Stimulated activated CD4-positive, alpha-beta T cell treated with anti-CD3 and anti-CD28 coated beads, TNF-alpha, amount 100 ng/mL, for 4 hours (primary cell): ENCODE measurements around the gene TLX3.

Source experiments
- DNase-seq, 3 experiments: peaks; one replicate each; pipeline ENCODE4 v3.0.0-alpha.2; 2020; ENCODE audit warnings: low read depth in 3 of 3

TLX3 gene

DNA sequence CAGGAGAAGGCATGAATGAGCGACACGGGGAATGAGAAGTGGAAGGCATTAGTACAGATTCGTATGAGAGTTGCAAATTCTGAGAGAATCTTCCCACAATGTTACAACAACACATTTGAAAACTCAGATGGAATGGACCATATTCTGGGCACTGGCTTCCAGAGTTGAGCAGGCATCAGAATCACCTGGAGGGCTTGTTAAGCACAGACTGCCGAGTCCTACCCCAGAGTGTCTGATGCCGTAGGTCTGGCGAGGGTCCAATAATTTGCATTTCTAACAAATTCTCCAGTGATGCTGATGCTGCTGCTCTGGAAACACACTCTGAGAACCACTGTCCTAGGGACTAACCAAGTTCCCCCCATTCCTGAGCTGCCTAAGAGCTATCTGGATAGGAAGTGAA, 2.9 kb upstream of the TLX3 start:
- DNase-seq = no peak

DNA sequence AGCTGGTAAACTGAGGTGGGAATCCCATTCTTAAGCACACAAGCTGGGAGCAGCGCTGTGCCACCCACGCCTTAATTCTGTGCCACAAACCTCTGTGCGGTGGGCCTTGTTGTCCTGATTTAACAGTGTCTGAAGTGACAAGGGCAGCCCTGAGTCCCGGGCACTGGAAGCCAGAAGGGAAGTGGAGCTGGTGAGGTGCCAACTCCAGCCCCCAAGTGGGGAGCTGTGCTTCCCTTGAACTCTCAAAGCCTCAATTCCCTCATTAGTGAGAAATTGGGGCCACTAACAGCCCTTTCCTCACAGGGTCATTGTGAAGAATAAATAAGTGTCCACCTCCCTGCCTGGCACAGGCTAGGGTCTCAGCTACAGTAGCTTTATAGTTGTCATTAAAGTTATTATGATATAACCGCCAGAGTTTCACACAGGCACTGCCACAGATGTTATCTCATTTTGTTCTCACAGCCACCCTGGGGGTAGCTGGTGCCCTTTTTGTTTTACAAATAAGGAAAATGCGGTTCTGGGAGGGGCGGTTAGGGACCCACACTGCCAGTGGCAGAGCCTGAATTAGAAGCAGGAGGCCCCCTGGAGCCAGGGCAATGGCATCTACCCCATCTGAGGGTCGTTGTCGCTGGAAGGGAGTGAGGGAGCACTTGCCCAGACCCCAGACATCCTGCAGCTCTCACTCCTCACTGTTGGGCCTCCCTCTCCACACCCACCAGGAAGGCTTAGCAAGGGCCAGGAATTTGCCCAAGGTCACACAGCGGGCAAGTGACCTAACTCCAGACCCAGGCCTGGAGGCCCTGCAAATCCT, 2.1 kb upstream of the TLX3 start:
- no peak for DNase-seq

DNA sequence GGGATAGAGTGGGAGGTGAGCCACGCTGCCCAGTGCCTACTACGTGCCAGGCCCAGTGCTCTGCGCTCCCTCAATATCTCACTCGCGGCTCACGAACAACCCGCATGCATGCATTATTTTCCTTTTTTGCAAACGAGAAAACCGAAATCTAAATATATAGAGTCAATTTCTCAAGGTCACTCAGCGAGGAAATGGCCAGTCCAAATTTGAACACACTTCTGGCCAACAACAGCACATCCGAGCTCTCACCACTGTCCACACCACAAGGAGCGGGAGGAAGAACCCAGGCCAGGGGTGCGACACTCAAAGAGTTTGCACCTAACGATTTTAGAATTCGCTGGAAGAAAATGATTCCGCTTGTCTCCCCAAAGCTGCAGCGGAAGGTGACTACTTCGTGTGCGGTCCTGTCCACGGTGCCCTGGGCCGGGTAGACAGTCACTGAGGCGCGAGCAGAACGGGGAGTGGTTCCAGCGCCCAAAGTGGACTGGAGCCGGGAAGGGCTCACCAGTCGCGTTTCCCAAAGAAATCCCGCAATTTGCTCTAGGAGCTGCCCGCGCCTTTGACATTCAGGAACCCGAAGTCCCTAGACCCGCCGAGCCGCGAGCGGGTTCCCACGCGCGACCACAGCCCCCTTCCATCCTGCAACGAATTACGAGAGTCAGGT, 1.1 kb upstream of the TLX3 start:
- no peak for DNase-seq

DNA sequence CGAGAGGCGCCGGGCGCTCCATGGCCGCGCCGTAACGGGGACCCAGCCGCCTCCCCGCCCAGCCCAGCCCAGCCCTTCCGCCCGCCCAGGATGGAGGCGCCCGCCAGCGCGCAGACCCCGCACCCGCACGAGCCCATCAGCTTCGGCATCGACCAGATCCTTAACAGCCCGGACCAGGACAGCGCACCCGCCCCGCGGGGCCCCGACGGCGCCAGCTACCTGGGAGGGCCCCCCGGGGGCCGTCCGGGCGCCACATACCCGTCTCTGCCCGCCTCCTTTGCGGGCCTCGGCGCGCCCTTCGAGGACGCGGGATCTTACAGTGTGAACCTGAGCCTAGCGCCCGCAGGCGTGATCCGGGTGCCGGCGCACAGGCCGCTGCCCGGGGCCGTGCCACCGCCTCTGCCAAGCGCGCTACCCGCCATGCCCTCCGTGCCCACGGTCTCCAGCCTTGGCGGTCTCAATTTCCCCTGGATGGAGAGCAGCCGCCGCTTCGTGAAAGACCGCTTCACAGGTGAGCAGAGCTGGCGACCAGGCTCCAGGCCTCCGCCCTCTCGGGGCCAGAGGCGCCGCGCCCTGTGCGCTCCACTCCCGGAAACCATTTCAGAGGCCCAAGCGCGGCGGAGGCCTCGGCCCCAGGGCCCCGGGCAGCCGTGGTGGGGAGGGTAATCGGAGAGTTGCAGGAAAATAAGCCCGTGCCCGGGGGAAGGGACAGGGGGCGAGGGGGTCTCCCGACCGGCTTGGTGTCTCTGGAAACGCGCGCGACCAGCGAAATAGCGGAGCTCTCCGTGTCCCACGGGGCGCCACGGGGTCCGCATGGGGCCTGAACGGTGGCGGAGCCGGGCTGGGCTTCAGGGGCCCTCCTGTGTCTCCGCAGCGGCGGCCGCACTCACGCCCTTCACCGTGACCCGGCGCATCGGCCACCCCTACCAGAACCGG, 496 bp downstream of the TLX3 start:
- DNase-seq = no peak

DNA sequence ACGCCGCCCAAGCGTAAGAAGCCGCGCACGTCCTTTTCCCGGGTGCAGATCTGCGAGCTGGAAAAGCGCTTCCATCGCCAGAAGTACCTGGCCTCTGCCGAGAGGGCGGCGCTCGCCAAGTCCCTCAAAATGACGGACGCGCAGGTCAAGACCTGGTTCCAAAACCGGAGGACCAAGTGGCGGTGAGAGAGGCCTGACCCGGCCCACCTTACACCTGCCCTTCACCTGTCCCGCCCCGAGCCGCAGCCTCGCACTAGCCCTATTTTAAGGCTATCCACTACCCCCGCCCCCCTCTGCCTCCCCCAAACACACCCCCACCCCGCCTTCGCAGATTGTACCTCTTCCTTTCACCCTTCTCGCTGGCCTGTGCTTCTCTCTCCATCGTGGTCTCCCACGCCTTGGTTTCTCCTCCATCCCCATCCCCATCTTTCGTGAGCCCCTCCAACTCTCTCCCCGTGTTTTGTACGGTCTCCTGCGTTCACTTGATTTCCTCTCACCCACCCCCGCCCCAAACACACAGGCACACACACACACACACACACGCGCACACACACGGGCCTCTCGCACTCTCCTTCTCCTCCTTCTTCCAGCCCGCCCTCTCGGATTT, 1.3 kb downstream of the TLX3 start:
- no peak for DNase-seq

DNA sequence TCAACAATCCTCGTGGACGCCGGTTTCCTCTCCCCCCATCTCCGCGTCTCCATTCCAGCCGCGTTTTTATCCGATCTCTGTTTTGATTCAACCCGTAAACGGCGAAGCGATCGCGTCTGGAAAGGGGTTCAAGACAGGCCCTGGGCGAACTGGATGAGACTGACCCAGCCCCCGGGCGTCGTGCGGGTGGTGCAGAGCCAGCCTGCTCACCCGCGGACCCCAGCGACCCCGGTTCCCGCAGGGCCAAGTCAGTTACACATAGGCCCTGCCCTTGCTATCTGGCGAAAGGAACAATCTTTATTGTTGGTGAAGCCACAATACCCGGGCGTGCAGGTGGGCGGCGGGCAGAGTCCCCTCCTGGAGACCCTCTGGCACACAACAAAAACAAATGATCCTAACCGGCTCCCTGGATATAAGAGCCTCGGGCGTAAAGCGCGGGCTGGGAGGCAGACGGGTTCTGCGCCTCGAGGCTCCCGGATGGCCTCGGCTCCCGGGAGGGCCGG, 1.8 kb downstream of the TLX3 start:
- no peak for DNase-seq

DNA sequence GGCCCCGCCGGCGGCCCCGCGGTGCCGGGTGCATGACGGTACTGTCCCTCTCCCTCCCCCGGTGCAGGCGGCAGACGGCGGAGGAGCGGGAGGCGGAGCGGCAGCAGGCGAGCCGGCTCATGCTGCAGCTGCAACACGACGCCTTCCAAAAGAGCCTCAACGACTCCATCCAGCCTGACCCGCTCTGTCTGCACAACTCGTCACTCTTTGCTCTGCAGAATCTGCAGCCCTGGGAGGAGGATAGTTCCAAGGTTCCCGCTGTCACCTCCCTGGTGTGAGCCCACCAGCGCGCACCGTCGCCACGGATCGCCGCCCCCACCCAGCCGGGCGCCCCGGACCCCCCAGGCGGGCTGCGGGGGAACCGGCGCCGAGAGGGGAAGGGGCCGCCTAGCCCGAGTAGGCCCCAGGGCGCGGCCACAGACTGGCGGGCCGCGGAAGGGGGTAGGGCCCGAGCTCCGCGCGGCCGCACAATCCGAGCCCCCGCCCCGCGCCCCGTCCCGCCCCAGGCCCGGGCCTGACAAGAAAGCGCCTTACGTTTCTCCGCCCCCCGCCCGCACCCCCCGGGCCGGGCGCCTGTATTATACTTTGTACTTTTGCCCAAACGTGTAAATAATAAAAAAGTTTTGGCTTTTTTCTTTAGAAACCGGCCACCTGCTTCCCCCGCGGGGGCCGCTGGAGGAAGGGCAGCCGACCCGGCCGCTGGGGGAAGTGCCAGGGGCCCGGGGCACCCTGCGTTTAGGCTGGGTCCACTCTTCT, 2.5 kb downstream of the TLX3 start:
- DNase-seq = no peak

DNA sequence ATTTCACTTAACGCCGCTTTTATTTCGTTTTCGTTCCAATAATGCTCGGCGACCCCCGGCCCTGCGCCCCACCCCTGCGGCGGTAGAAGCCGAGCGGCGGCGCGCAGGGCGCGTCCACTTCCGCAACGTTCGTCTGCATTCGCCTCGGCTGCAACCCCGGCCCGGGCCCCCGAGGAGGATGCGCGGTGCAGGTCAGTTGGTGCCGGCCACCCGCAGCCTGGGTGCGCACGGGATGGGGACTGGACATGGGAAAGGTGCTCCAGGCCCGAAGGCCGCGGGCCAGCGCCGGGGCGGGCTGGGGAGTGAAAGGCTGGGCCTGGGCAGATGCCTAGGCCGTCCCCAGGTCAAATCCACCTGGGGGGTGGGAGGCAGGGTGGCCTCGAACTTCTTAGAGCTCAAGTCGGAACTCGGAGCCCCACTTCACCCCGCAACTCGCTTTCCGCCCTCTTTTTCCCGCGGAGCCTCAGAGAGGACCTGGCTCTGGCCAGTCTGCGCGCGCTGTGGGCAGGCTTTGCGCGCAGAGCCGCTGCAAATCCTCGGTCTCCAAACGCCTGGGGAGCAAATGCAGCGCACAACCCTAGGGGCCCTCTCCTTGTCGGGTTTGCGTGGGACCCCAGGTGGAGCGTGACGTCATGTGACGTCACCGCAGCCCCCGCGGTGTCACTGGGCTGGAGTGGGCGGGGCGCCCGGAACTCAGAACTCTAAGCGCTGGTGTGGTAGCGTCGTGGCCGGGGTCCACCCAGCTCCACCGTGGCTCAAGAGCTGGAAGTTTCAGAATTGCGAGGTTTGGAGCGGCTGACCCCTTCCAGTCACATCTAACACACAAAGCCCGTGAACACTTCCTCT, 3.3 kb downstream of the TLX3 start:
- no peak for DNase-seq

DNA sequence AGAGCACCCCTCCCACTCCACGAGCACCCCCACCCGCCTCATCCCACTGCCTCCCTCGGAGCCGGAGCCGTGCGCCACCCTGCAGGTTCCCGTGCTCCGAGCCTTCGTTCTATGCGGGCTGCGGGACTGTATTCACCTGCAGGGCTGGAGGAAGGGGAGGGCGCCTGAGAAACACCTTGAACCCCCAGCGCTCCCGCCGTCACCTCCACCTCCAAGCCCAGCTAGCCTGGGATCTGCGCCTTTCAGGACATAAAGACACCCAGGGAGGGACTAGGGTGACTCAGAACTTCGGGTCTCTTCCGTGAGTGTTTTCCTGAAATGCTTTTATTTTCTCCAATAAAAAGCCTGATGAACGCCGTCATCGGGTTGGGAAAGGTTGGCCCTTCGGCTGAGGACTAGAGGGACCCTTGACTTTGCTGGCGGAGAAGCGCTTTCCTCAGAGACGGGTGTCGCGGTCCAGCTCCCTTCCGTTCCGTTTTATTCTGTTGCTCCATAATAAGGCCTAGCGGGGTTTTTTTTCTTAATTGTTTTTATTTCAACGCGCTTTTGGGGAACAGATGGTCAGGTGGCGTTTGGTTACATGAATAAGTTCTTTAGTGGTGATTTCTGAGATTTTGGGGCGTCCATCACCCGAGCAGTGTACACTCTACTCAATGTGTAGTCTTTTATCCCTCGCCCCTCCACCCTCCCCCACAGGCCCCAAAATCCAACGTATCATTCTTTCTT, 4.6 kb downstream of the TLX3 start:
- DNase-seq = no peak

DNA sequence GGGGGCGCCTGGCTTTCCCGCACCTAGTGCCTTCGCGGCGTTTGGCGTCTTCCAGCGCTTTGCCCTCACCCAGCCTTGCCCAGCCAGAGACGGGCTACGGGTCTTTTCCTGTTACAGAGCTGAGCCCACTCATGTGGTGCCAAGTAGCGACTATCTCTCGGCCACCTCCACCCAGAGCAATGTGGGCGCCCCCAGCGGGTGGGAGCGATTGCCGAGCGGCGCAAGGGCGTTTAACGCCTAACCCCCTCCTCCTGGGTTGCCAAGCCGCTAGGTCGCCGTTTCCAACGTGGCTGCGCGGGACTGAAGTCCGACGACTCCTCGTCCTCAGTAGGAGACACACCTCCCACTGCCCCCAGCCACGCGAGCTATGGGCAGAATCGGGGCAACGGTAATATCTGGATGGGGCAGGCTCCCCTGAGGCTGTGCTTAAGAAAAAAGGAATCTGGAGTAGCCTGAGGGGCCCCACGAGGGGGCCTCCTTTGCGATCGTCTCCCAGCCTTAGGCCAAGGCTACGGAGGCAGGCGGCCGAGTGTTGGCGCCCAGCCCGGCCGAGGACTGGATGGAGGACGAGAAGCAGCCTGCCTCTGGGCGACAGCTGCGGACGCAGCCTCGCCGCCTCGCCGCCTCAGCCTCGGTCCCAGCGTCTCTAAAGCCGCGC, 5.8 kb downstream of the TLX3 start:
- DNase-seq = no peak

DNA sequence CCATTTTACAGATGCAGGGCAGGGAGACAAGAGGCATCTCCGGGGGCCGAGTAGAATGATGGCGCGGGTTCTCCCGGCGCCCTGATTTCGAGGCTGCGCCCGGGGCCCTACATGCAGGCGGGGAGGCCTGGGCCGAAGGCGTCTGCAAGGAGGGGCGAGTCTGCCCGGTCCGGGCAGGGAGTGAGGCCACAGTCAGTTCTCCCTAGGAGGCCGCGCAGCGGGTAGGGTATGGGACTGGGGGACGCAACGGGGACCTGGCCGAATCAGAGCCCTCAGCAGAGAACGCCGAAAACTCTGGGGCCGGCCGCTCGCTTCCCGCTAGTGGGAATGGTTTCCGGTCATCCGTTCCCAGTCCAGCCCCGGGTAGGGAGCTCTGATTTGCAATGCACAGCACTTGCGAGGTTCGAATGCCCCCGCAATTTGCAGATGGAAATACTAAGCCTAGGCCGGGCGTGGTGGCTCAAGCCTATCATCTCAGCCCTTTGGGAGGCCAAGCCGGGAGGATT, 6.4 kb downstream of the TLX3 start:
- DNase-seq = no peak

DNA sequence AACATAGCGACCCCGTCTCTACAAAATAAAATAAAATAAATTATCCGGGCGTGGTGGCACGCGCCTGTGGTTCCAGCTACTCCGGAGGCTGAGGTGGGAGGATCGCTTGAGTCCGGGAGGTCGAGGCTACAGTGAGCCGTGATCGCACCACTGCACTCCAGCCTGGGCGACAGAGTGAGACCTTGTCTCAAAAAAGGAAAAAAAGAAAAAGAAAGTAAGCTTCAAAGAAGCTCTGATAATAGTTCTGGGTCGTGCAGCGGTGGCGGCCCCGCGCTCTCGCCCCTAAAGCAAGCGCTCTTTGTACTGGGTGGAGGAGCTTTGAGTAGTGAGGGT, 6.8 kb downstream of the TLX3 start:
- DNase-seq = no peak

DNA sequence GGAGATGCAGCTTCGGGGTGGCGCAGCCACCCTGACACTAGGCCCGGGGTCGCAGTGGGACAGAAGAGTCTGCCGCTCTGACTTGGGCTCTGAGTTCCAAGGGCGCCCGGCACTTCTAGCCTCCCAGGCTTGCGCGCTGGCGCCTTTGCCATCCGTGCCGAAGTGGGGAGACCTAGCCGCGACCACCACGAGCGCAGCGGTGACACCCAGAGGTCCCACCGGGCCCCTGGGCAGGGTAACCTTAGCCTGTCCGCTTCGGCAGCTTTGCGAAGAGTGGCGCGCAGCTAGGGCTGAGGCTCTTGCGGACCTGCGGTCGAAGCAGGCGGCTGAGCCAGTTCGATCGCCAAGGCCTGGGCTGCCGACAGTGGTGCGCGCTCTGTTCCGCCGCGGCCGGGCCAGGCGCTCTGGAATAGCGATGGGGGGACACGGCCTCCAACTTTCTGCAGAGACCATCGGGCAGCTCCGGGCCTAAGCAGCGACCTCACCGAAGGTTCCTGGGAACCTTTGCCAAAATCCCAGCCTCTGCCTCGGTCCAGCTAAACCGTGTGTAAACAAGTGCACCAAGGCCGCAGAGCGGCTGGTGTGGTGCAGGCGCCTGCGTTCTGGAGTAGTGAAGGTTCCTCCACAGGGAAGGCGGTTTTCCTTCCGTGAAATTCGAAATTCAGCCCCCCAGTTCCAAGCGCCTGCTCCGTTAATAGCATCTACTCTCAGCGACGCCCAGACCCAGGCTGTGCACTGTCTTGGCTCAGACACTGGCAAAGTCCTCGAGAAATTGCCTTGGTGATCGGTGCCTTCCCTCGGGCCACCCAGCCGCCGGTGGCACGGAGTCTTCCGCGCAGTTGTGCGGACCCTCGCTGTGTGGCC, 7.4 kb downstream of the TLX3 start:
- DNase-seq = no peak

DNA sequence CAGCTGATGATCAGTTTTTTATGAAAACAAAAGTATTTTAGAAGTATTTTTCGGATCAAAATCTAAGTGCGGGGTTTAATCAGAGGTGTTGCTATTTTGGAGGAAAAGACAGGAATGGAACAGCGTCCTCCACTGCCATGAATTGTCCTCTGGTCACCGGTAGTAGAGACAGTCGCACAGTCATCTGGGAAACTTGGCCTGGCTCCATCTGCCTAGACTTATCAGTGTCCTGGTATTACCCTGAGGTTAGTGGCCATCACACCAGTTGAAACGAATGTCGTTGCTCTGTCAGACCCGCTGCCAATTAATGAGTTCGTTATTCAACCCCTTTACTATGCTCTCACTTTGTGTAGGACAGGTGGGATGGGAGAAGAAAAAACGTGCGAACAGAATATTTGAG, 8.2 kb downstream of the TLX3 start:
- DNase-seq = no peak

DNA sequence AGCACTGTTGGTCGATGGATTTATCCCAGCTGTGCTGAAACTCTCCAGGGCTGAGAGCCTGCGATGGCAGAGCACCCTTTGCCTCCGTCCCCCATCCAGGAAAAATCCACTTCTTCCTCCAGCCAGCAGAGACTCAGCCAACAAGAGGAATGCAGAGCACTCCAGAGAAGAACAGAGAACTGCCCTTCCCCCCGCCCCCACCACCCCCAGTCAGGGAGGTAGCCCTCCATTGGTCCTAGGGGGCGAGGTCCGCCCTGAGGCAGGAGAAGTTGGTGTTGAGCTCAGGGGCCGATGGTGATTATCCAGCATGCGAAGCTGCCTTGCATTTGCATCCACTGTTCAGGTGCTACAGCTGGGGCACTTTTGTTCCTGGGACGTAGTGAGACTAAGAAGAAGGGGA, 9.0 kb downstream of the TLX3 start:
- no peak for DNase-seq

DNA sequence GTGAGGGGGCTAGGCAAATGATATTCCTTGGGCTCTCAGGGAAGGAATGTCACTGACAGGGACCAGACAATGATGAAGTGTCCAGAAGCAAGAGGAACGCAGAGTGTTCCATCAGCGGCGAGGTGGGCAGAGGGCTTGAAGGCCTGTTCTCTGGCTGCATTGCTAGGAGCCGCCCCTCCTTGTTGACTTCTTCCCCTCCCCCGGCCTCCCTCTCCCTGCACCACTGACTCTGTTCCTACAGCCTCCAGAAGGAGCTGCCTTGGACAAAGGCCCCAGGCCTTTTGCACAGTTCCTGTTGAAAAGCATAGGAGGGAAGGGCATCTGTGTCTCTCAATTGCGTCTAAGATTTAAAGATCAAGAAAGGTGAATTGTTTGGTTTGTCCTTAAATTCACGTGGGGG, 12.4 kb downstream of the TLX3 start:
- no peak for DNase-seq

DNA sequence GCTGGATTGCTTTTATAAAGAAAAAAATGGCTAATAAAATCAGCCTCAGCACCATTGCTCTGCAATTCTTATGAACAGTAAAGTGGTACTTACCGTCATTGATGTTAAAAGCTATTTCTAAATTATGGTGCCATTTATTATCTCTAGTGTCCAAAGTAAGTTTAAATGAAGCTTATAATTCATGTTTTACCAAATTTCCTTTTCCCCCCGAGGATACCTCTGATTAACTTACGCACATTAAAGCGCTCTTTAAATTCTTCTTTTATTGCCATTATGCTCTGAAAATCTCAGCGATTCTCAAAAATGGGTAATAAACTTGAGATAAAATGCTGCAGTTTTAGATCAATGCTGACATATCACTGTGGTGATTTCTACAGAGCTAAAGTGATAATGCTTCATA, 13.5 kb downstream of the TLX3 start:
- DNase-seq = no peak

DNA sequence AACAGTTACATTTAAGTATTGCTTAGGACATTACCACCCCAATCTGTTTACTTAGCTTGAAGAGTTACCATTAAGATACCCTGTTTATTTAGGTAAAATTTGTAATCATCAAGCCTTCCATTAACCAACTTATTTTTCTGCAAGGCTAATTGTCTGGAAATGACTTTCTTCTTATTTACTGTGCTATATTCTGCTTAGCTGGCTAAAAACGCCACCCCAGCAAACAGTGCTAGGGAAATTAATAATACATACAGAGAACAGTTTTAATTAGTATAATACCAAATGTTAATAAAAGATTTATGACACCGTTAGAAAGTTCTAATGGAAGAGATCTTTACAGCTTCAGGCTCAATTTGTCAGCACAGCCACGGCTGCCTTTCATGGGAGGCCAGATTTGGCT, 14.0 kb downstream of the TLX3 start:
- DNase-seq = no peak
